Activated naive CD4-positive, alpha-beta T cell treated with anti-CD3 and anti-CD28 coated beads, Interleukin-2, amount 50 U/mL, for 72 hours (primary cell): ENCODE results near the gene E2F1. TPM values are rescaled to one million over a fixed set of nuclear protein-coding genes. Genes with fewer than 3 reads are reported as not detected.

Experiments
- total RNA-seq, 2 donors: library from RNA; stranded (reverse); gene quantifications; one replicate each; pipeline ENCODE4 v1.2.3, GENCODE V29; 2022

Gene E2F1
- total RNA-seq, 2 donors from 2014 or later = 62.4 to 76.4 TPM

Other genes starting within 250 kb of the E2F1 start
- 1 to 10 TPM; 3.1 TPM for gene SNTA1, start 242.6 kb downstream of the E2F1 start, total RNA-seq
- gene CBFA2T2, start 196.3 kb downstream of the E2F1 start, total RNA-seq = 10 to 100 TPM; 13.7 to 16.3 TPM
- under 1 TPM; 0.23 to 0.43 TPM for gene C20orf144, start 24.1 kb downstream of the E2F1 start, total RNA-seq
- gene ACTL10, start 19.4 kb downstream of the E2F1 start, total RNA-seq = 1 to 10 TPM; 1.2 to 2.4 TPM
- gene NECAB3, start 12.0 kb downstream of the E2F1 start, total RNA-seq = 10 to 100 TPM; 24.5 to 43.0 TPM
- gene PXMP4, start 33.9 kb upstream of the E2F1 start, total RNA-seq = 10 to 100 TPM; 10.3 to 12.5 TPM
- 1 to 10 TPM; 6.3 to 7.2 TPM for gene ZNF341, start 45.6 kb upstream of the E2F1 start, total RNA-seq
- 10 to 100 TPM; 80.0 to 81.4 TPM for gene CHMP4B, start 125.0 kb upstream of the E2F1 start, total RNA-seq